Astrocyte (in vitro differentiated cells and primary cell): ENCODE results near the gene M6PR.

Experiments used
- EZH2 ChIP-seq: IDR thresholded peaks from 2 replicates; pipeline ENCODE4 v1.6.1; 2012; ENCODE audit warnings: mild to moderate bottlenecking, low read length, inconsistent platforms; ENCODE audit not compliant: insufficient read depth
- TF ChIP-seq, protein P1 (sequence below): IDR thresholded peaks from 2 replicates; pipeline ENCODE4 v1.5.1; 2011; ENCODE audit warnings: low read depth, mild to moderate bottlenecking, inconsistent platforms, low read length, moderate library complexity; ENCODE audit not compliant: insufficient read depth

GRCh38 chr12:8960176-8960575 lies 10.7 kb upstream of the M6PR start:
- TF ChIP-seq, protein P1, sequence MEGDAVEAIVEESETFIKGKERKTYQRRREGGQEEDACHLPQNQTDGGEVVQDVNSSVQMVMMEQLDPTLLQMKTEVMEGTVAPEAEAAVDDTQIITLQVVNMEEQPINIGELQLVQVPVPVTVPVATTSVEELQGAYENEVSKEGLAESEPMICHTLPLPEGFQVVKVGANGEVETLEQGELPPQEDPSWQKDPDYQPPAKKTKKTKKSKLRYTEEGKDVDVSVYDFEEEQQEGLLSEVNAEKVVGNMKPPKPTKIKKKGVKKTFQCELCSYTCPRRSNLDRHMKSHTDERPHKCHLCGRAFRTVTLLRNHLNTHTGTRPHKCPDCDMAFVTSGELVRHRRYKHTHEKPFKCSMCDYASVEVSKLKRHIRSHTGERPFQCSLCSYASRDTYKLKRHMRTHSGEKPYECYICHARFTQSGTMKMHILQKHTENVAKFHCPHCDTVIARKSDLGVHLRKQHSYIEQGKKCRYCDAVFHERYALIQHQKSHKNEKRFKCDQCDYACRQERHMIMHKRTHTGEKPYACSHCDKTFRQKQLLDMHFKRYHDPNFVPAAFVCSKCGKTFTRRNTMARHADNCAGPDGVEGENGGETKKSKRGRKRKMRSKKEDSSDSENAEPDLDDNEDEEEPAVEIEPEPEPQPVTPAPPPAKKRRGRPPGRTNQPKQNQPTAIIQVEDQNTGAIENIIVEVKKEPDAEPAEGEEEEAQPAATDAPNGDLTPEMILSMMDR: no peak
- no peak for TF ChIP-seq EZH2
